ENCODE results near the gene SYTL5.

- TF ChIP-seq YY1 (IDR thresholded peaks at IDR 0.05; ENCODE audit: insufficient read depth, insufficient read length) (no peak), ZNF274 (IDR thresholded peaks at IDR 0.05; ENCODE audit: low read depth, low read length) (no peak), SUZ12 (IDR thresholded peaks at IDR 0.05; ENCODE audit: extremely low read depth, insufficient read depth, insufficient read length) (no peak)
Measured at GRCh38 chrX:38044701-38045100, 38.3 kb downstream of the SYTL5 start.
